Medulla oblongata (tissue), 1 donor: ENCODE measurements around the gene ABHD14A.
"Not testable (repeated sequence)": the region's sequence is repeated elsewhere in the genome, so short reads cannot be mapped to it uniquely, and the experiment has no call there.

Source experiments
- DNase-seq: peaks from one replicate; pipeline ENCODE4 v3.0.0-alpha.2; 2015; ENCODE audit errors: extremely low spot score

The ABHD14A gene

GRCh38 chr3:51974963-51975851 is at the start of gene ABHD14A:
TSS of gene ABHD14A (plus strand) at chr3:51975064. CDS start at chr3:51975136, 72 bp downstream.
- peak; percentile 74 for DNase-seq

- DNase-seq = no peak
Measured at GRCh38 chr3:51927061-51927977, 47.5 kb upstream of the ABHD14A start.

GRCh38 chr3:51928438-51928837 is 46.4 kb upstream of the ABHD14A start:
- DNase-seq = no peak

- not testable (repeated sequence) for DNase-seq
Measured at GRCh38 chr3:51928981-51929380, 45.9 kb upstream of the ABHD14A start.

GRCh38 chr3:51929420-51930003 is 45.4 kb upstream of the ABHD14A start:
- DNase-seq = no peak

GRCh38 chr3:51930439-51930838 is 44.4 kb upstream of the ABHD14A start:
- no peak for DNase-seq

- no peak for DNase-seq
Measured at GRCh38 chr3:51931756-51932155, 43.1 kb upstream of the ABHD14A start.

- DNase-seq = no peak
Measured at GRCh38 chr3:51932471-51933370, 42.1 kb upstream of the ABHD14A start.

- no peak for DNase-seq
Measured at GRCh38 chr3:51933471-51934138, 41.3 kb upstream of the ABHD14A start.

- DNase-seq = no peak
Measured at GRCh38 chr3:51934139-51934850, 40.6 kb upstream of the ABHD14A start.

GRCh38 chr3:51934991-51935885 is 39.6 kb upstream of the ABHD14A start:
- no peak for DNase-seq

GRCh38 chr3:51935886-51936755 is 38.7 kb upstream of the ABHD14A start:
- no peak for DNase-seq

- no peak for DNase-seq
Measured at GRCh38 chr3:51937014-51937413, 37.9 kb upstream of the ABHD14A start.

- DNase-seq = no peak
Measured at GRCh38 chr3:51937611-51938450, 37.0 kb upstream of the ABHD14A start.

- DNase-seq = no peak
Measured at GRCh38 chr3:51938780-51939425, 36.0 kb upstream of the ABHD14A start.
